ENCODE results near the gene TMEM63A. TPM values are rescaled to one million over a fixed set of nuclear protein-coding genes. Genes with fewer than 3 reads are reported as not detected.
A peak's percentile ranks its signal among the peaks of the same experiment; 100 is the strongest.

The TMEM63A gene
- total RNA-seq, 1 donor from 2014 or later, result 30.7 TPM

- intact Hi-C loops (cut with micrococcal nuclease), result no loop called here
- no peak for ATAC-seq
- DNase-seq, result peak; percentile 16
Measured at GRCh38 chr1:225873281-225873850, 8.8 kb downstream of the TMEM63A start.

- intact Hi-C loops (cut with micrococcal nuclease), result no loop called here
- DNase-seq, result no peak
- ATAC-seq, result no peak
Measured at GRCh38 chr1:225872075-225872430, 10.1 kb downstream of the TMEM63A start.

- no peak for ATAC-seq
- intact Hi-C loops (cut with micrococcal nuclease), result no loop called here
- DNase-seq, result peak; percentile 8
Measured at GRCh38 chr1:225871359-225872074, 10.7 kb downstream of the TMEM63A start.

GRCh38 chr1:225870911-225871310 is 11.3 kb downstream of the TMEM63A start:
- intact Hi-C loops (cut with micrococcal nuclease), result no loop called here
- ATAC-seq (no peak), DNase-seq (peak; percentile 15)

GRCh38 chr1:225868631-225869330 is 13.4 kb downstream of the TMEM63A start:
- ATAC-seq (peak; percentile 14), DNase-seq (peak; percentile 11)
- intact Hi-C loops (cut with micrococcal nuclease), result no loop called here

- DNase-seq, result peak; percentile 7
- ATAC-seq, result no peak
- intact Hi-C loops (cut with micrococcal nuclease), result no loop called here
Measured at GRCh38 chr1:225866981-225867380, 15.2 kb downstream of the TMEM63A start.

- intact Hi-C loops (cut with micrococcal nuclease), result no loop called here
- no peak for ATAC-seq
- DNase-seq, result peak; percentile 13
Measured at GRCh38 chr1:225866061-225866837, 15.9 kb downstream of the TMEM63A start.

- intact Hi-C loops (cut with micrococcal nuclease), result no loop called here
- ATAC-seq (no peak), DNase-seq (peak; percentile 19)
Measured at GRCh38 chr1:225865514-225865913, 16.7 kb downstream of the TMEM63A start.

- ATAC-seq (no peak), DNase-seq (no peak)
- intact Hi-C loops (cut with micrococcal nuclease), result no loop called here
Measured at GRCh38 chr1:225863167-225863566, 19.0 kb downstream of the TMEM63A start.

GRCh38 chr1:225862581-225862950 is 19.6 kb downstream of the TMEM63A start:
- DNase-seq, result peak; percentile 6
- intact Hi-C loops (cut with micrococcal nuclease), result no loop called here

GRCh38 chr1:225861834-225862580 is 20.2 kb downstream of the TMEM63A start:
- ATAC-seq (no peak), DNase-seq (peak; percentile 11)
- intact Hi-C loops (cut with micrococcal nuclease), result no loop called here

More at GRCh38 chr1:225862581-225862950, 19.6 kb downstream of the TMEM63A start:
- no peak for ATAC-seq

- intact Hi-C loops (cut with micrococcal nuclease), result no loop called here
- DNase-seq, result no peak
- ATAC-seq, result no peak
Measured at GRCh38 chr1:225860876-225861441, 21.2 kb downstream of the TMEM63A start.

- no peak for ATAC-seq
- intact Hi-C loops (cut with micrococcal nuclease), result no loop called here
- DNase-seq, result peak; percentile 2
Measured at GRCh38 chr1:225860107-225860506, 22.1 kb downstream of the TMEM63A start.

- DNase-seq (peak; percentile 7), ATAC-seq (no peak)
- intact Hi-C loops (cut with micrococcal nuclease), result no loop called here
Measured at GRCh38 chr1:225859151-225859550, 23.0 kb downstream of the TMEM63A start.

GRCh38 chr1:225857256-225857655 is 24.9 kb downstream of the TMEM63A start:
- DNase-seq (no peak), ATAC-seq (no peak)
- intact Hi-C loops (cut with micrococcal nuclease), result no loop called here

GRCh38 chr1:225855503-225856300 is 26.5 kb downstream of the TMEM63A start:
- ATAC-seq (no peak), DNase-seq (peak; percentile 8)
- intact Hi-C loops (cut with micrococcal nuclease), result no loop called here

- ATAC-seq (no peak), DNase-seq (peak; percentile 19)
- intact Hi-C loops (cut with micrococcal nuclease), result no loop called here
Measured at GRCh38 chr1:225853441-225853840, 28.7 kb downstream of the TMEM63A start.

Measured in left ventricle myocardium superior (tissue), 1 donor.